Endothelial cell of umbilical vein (primary cell): ENCODE results near the gene TPRA1. TPM values are rescaled to one million over a fixed set of nuclear protein-coding genes. Genes with fewer than 3 reads are reported as not detected.

ENCODE experiments used
- BruUV-seq: library from RNA; stranded (reverse); fragments of 400-500 nt; replicated peaks from 2 replicates; lab custom pipeline; 2021; lab: Mats Ljungman, UMichigan
- CTCF ChIA-PET: fragments of 300-600, 350-600 bp; sonication (Branson Sonifier 250); formaldehyde crosslinking; loops from one replicate; lab custom pipeline; 2021; ENCODE audit warnings: antibody characterized with exemption, inconsistent platforms; lab: Charles Lee
- POLR2A ChIA-PET: fragments of 300-600, 350-600 bp; sonication (Branson Sonifier 250); formaldehyde crosslinking; loops from one replicate; lab custom pipeline; 2021; ENCODE audit warnings: antibody characterized with exemption, inconsistent platforms; lab: Charles Lee
- DNase-seq: peaks from one replicate; pipeline ENCODE4 v3.0.0-alpha.2; 2011; ENCODE audit warnings: low read depth, low spot score
- FAIRE-seq: peaks from 2 replicates; lab custom pipeline; 2011; peaks lifted over from hg19 to GRCh38; lab: Jason Lieb, UNC
- H2AFZ ChIP-seq: 2 replicates; pipeline ENCODE4 v1.6.0; 2012; ENCODE audit warnings: low read depth, low read length, control low read depth, inconsistent platforms
- H3K27ac ChIP-seq: 2 replicates; pipeline ENCODE4 v1.5.1; 2011; ENCODE audit warnings: low read depth, mild to moderate bottlenecking, control low read depth, low read length, moderate library complexity; ENCODE audit not compliant: insufficient read depth
- H3K27me3 ChIP-seq, 2 experiments: 2 replicates each; pipeline versions ENCODE4 v1.6.0 to v1.6.1; 2011; ENCODE audit warnings: low read length in 2 of 2, mixed read lengths in 1 of 2; ENCODE audit not compliant: control insufficient read depth in 2 of 2, insufficient read depth in 2 of 2
- H3K36me3 ChIP-seq, 2 experiments: 2 replicates in 1 of 2; 3 replicates in 1 of 2; pipeline ENCODE4 v1.5.1; 2011; ENCODE audit warnings: low read length in 2 of 2, mild to moderate bottlenecking in 1 of 2, moderate library complexity in 1 of 2; ENCODE audit not compliant: control insufficient read depth in 2 of 2, insufficient read depth in 2 of 2; ENCODE audit errors: extremely low read depth in 1 of 2
- H3K4me1 ChIP-seq: 3 replicates; pipeline ENCODE4 v1.5.1; 2011; ENCODE audit warnings: mild to moderate bottlenecking, low read length; ENCODE audit not compliant: control insufficient read depth, insufficient read depth; ENCODE audit errors: extremely low read depth
- H3K4me2 ChIP-seq: 2 replicates; pipeline ENCODE4 v1.6.1; 2011; ENCODE audit warnings: low read length, control low read depth, mixed read lengths; ENCODE audit not compliant: insufficient read depth
- H3K4me3 ChIP-seq, 3 experiments: fragments of 200-600 bp in 1 of 3; sonication (generic), shearing (Covaris generic) in 1 of 3; replicated peaks in 1 of 3; 2 replicates each; pipeline ENCODE4 v1.5.1; 2011 to 2016; ENCODE audit warnings: control low read depth in 3 of 3, low read length in 3 of 3, mild to moderate bottlenecking in 2 of 3, inconsistent platforms in 1 of 3, low read depth in 1 of 3, moderate library complexity in 1 of 3; ENCODE audit not compliant: insufficient read depth in 1 of 3
- H3K79me2 ChIP-seq: 2 replicates; pipeline ENCODE4 v1.6.0; 2012; ENCODE audit warnings: low read length, inconsistent platforms; ENCODE audit not compliant: control insufficient read depth, insufficient read depth
- H3K9ac ChIP-seq: replicated peaks from 2 replicates; pipeline ENCODE3; 2011; ENCODE audit warnings: low read length, control low read depth; ENCODE audit not compliant: insufficient read depth; ENCODE audit errors: extremely low read depth
- H3K9me1 ChIP-seq: replicated peaks from 3 replicates; pipeline ENCODE4 v1.6.0; 2011; ENCODE audit warnings: mild to moderate bottlenecking, low read length; ENCODE audit not compliant: control insufficient read depth, insufficient read depth; ENCODE audit errors: extremely low read depth
- H3K9me3 ChIP-seq: replicated peaks from 2 replicates; pipeline ENCODE4 v1.5.1; 2012; ENCODE audit warnings: low read length, inconsistent platforms; ENCODE audit not compliant: control insufficient read depth, insufficient read depth
- H4K20me1 ChIP-seq: replicated peaks from 2 replicates; pipeline ENCODE3; 2011; ENCODE audit warnings: mild to moderate bottlenecking, low read length; ENCODE audit not compliant: control insufficient read depth, insufficient read depth; ENCODE audit errors: extremely low read depth
- CTCF ChIP-seq, 2 donors: IDR thresholded peaks; 1 replicate in 1 of 2; 2 replicates in 1 of 2; pipeline ENCODE4 v1.5.1; 2011; ENCODE audit warnings: low read length in 2 of 2, mild to moderate bottlenecking in 2 of 2, moderate library complexity in 2 of 2, control low read depth in 1 of 2, inconsistent platforms in 1 of 2, low read depth in 1 of 2; ENCODE audit not compliant: insufficient read depth in 1 of 2; ENCODE audit errors: extremely low read depth in 1 of 2
- EZH2 ChIP-seq: IDR thresholded peaks from 2 replicates; pipeline ENCODE4 v1.6.1; 2012; ENCODE audit warnings: borderline replicate concordance, low read depth, mild to moderate bottlenecking, moderate library complexity, low read length, inconsistent platforms; ENCODE audit not compliant: severe bottlenecking
- FOS ChIP-seq: IDR thresholded peaks from 2 replicates; pipeline ENCODE4 v1.6.1; 2011; ENCODE audit warnings: mild to moderate bottlenecking, low read length, moderate library complexity, borderline replicate concordance; ENCODE audit not compliant: insufficient read depth
- GATA2 ChIP-seq: IDR thresholded peaks from 2 replicates; pipeline ENCODE4 v1.7.0; 2011; ENCODE audit warnings: low read depth, mild to moderate bottlenecking, moderate library complexity, mixed read lengths, low read length; ENCODE audit not compliant: insufficient read length, insufficient read depth
- JUN ChIP-seq: IDR thresholded peaks from 2 replicates; pipeline ENCODE4 v1.6.1; 2011; ENCODE audit warnings: borderline replicate concordance, low read depth; ENCODE audit not compliant: insufficient read length, insufficient read depth
- MAX ChIP-seq: IDR thresholded peaks from 2 replicates; pipeline ENCODE4 v1.6.1; 2011; ENCODE audit not compliant: insufficient read depth, insufficient read length
- MYC ChIP-seq: IDR thresholded peaks from one replicate; pipeline ENCODE4 v1.6.1; 2011; ENCODE audit warnings: mild to moderate bottlenecking, low read depth, low read length
- POLR2A ChIP-seq: IDR thresholded peaks from 2 replicates; pipeline ENCODE4 v1.6.1; 2012; ENCODE audit warnings: low read depth, mild to moderate bottlenecking, control low read depth, low read length
- POLR2AphosphoS5 ChIP-seq: IDR thresholded peaks from 2 replicates; pipeline ENCODE4 v1.6.1; 2012; ENCODE audit warnings: low read depth, mild to moderate bottlenecking, control low read depth, low read length, moderate library complexity; ENCODE audit not compliant: insufficient read depth
- dilution Hi-C: fragments of 300-500 bp; cut with MboI; formaldehyde crosslinking; loops from one replicate; pipeline ENCODE4 v1.15.0; 2019; ENCODE audit warnings: low sequenced_read_pairs; ENCODE audit not compliant: extremely low pct_ligation_motif_present
- intact Hi-C: fragments of 100-400 bp; cut with micrococcal nuclease; formaldehyde crosslinking; loops from one replicate; pipeline ENCODE4 v1.10.0; 2022
- polyA plus RNA-seq, 4 experiments: library from polyadenylated mRNA; depleted of rRNA in 3 of 4; stranded (reverse) in 3 of 4; unstranded in 1 of 4; fragments of >200 nt; gene quantifications; 2 replicates each; pipeline versions ENCODE4 v1.2.1 to v1.2.3, GENCODE V29; 2011 to 2012; ENCODE audit warnings: missing spikeins in 1 of 4
- total RNA-seq: library from RNA; stranded (reverse); gene quantifications from 2 replicates; pipeline ENCODE4 v1.2.3, GENCODE V29; 2021

Gene TPRA1
- total and polyA plus RNA-seq, 2 donors (not counting 3 experiments of a cell fraction or from before 2014, with no cell fraction given), result 34.3 to 58.0 TPM

GRCh38 chr3:127529346-127530188, 61.0 kb downstream of the TPRA1 start:
- Histone ChIP-seq H3K27ac (no peak overlapping the region), H3K4me1 (no peaks in the 10 kb centered on the region), H3K9me3 (no peaks in the 10 kb centered on the region), H3K36me3 (no peaks in the 10 kb centered on the region), H3K9ac (no peak overlapping the region), H3K79me2 (no peaks in the 10 kb centered on the region), H2AFZ (no peak overlapping the region), H3K4me3 (no peak overlapping the region), H3K27me3 (no peaks in the 10 kb centered on the region), H3K4me2 (no peak overlapping the region), H3K9me1 (no peaks in the 10 kb centered on the region), H4K20me1 (no peaks in the 10 kb centered on the region)
- no peak for FAIRE-seq
- BruUV-seq, result no TSS peak
- intact Hi-C loops (no loop called here), dilution Hi-C loops (no loop called here)
- ChIA-PET CTCF (no interaction called here), POLR2A (no interaction called here)
- no peak for TF ChIP-seq POLR2AphosphoS5
- no peak for TF ChIP-seq MAX
- no peak for TF ChIP-seq JUN
- no peak for TF ChIP-seq EZH2
- TF ChIP-seq FOS, result no peak
- TF ChIP-seq GATA2, result no peak
- no peak for TF ChIP-seq MYC
- no peak for TF ChIP-seq POLR2A
- no peak for TF ChIP-seq CTCF (IDR thresholded peaks at IDR 0.05; ENCODE audit: extremely low read depth in 1 of 2, insufficient read depth in 1 of 2, low read depth in 1 of 2, low read length in 2 of 2)
- no peak for DNase-seq
